Neuronal stem cell (in vitro differentiated cells): ENCODE measurements around the gene POLR3C.

ENCODE experiments used
- DNase-seq: peaks from one replicate; pipeline ENCODE4 v3.0.0-alpha.2; 2013; ENCODE audit warnings: low spot score
- H2AFZ ChIP-seq: one replicate; pipeline ENCODE4 v1.6.1; 2013; ENCODE audit warnings: mild to moderate bottlenecking, low read length, inconsistent platforms
- H2AK5ac ChIP-seq: 2 replicates; pipeline ENCODE4 v1.6.1; 2013; ENCODE audit warnings: low read depth, mild to moderate bottlenecking, inconsistent platforms, low read length, moderate library complexity, mixed read lengths
- H2BK120ac ChIP-seq: 2 replicates; pipeline ENCODE4 v1.6.1; 2013; ENCODE audit warnings: low read depth, mild to moderate bottlenecking, inconsistent platforms, low read length, moderate library complexity, mixed read lengths
- H2BK12ac ChIP-seq: one replicate; pipeline ENCODE4 v1.6.1; 2013; ENCODE audit warnings: low read length, inconsistent platforms
- H2BK15ac ChIP-seq: 2 replicates; pipeline ENCODE4 v1.6.1; 2013; ENCODE audit warnings: mild to moderate bottlenecking, low read length, inconsistent platforms, mixed read lengths
- H2BK5ac ChIP-seq: one replicate; pipeline ENCODE4 v1.6.1; 2013; ENCODE audit warnings: inconsistent platforms, mild to moderate bottlenecking, low read length, moderate library complexity
- H3K14ac ChIP-seq: one replicate; pipeline ENCODE4 v1.6.1; 2013; ENCODE audit warnings: low read length, inconsistent platforms
- H3K18ac ChIP-seq: 2 replicates; pipeline ENCODE4 v1.6.1; 2013; ENCODE audit warnings: low read length, inconsistent platforms
- H3K23ac ChIP-seq: 2 replicates; pipeline ENCODE4 v1.6.1; 2013; ENCODE audit warnings: low read depth, mild to moderate bottlenecking, mixed read lengths, low read length, inconsistent platforms; ENCODE audit not compliant: poor library complexity
- H3K27ac ChIP-seq: replicated peaks from 3 replicates; pipeline ENCODE4 v1.5.1; 2013; ENCODE audit warnings: low read length, inconsistent platforms
- H3K27me3 ChIP-seq, 3 experiments: 2 replicates each; pipeline ENCODE4 v1.6.1; 2013; ENCODE audit warnings: low read length in 3 of 3, mild to moderate bottlenecking in 2 of 3, inconsistent platforms in 1 of 3, low read depth in 1 of 3, mixed read lengths in 1 of 3, moderate library complexity in 1 of 3; ENCODE audit not compliant: control insufficient read depth in 3 of 3, insufficient read depth in 3 of 3
- H3K36me3 ChIP-seq, 2 donors: replicated peaks in 1 of 2; 2 replicates each; pipeline ENCODE4 v1.6.1; 2013; ENCODE audit warnings: low read length in 2 of 2; ENCODE audit not compliant: control insufficient read depth in 2 of 2, insufficient read depth in 2 of 2
- H3K4ac ChIP-seq: 2 replicates; pipeline ENCODE4 v1.6.1; 2013; ENCODE audit warnings: inconsistent platforms, mild to moderate bottlenecking, low read length, moderate library complexity
- H3K4me1 ChIP-seq, 2 donors: 1 replicate in 1 of 2; 2 replicates in 1 of 2; pipeline ENCODE4 v1.6.1; 2013; ENCODE audit warnings: low read length in 2 of 2, low read depth in 1 of 2; ENCODE audit not compliant: control insufficient read depth in 2 of 2, insufficient read depth in 1 of 2
- H3K4me2 ChIP-seq: one replicate; pipeline ENCODE4 v1.6.1; 2013; ENCODE audit warnings: mild to moderate bottlenecking, low read length, inconsistent platforms; ENCODE audit not compliant: insufficient read depth, poor library complexity, severe bottlenecking
- H3K4me3 ChIP-seq, 2 donors: 2 replicates each; pipeline ENCODE4 v1.5.1; 2013; ENCODE audit warnings: low read length in 2 of 2, mild to moderate bottlenecking in 2 of 2, inconsistent platforms in 1 of 2, moderate library complexity in 1 of 2
- H3K79me1 ChIP-seq: one replicate; pipeline ENCODE4 v1.6.1; 2013; ENCODE audit warnings: low read depth, mild to moderate bottlenecking, inconsistent platforms, low read length, moderate library complexity
- H3K9ac ChIP-seq: one replicate; pipeline ENCODE4 v1.6.1; 2013; ENCODE audit warnings: mild to moderate bottlenecking, low read depth, low read length, inconsistent platforms; ENCODE audit not compliant: poor library complexity
- H3K9me3 ChIP-seq, 2 donors: replicated peaks in 1 of 2; 2 replicates each; pipeline versions ENCODE3 to v1.6.1; 2013; ENCODE audit warnings: low read length in 2 of 2, mild to moderate bottlenecking in 2 of 2, inconsistent platforms in 1 of 2, low read depth in 1 of 2, mixed read lengths in 1 of 2, moderate library complexity in 1 of 2; ENCODE audit not compliant: control insufficient read depth in 2 of 2, insufficient read depth in 1 of 2
- H4K8ac ChIP-seq: one replicate; pipeline ENCODE4 v1.6.1; 2013; ENCODE audit warnings: low read depth, mild to moderate bottlenecking, inconsistent platforms, low read length, moderate library complexity
- H4K91ac ChIP-seq: one replicate; pipeline ENCODE4 v1.6.1; 2013; ENCODE audit warnings: low read length, low read depth, mild to moderate bottlenecking, inconsistent platforms; ENCODE audit not compliant: poor library complexity
- WGBS, 2 donors: extraction: QIAGEN DNeasy Blood & Tissue Kit; methylation state at CpG; one replicate each; pipeline ENCODE4 v1.1.7; 2013; ENCODE audit warnings: missing lambda C conversion rate in 2 of 2, mixed read lengths in 1 of 2; ENCODE audit not compliant: insufficient read length in 2 of 2, insufficient replicate concordance in 1 of 2; ENCODE audit errors: extremely low coverage in 2 of 2; 5-methylcytosine and 5-hydroxymethylcytosine counted together

POLR3C gene

GRCh38 chr1:145849356-145850160, 25.6 kb downstream of the POLR3C start:
- Histone ChIP-seq H3K14ac (no peak overlapping the region), H4K91ac (no peak overlapping the region), H2AK5ac (no peak overlapping the region), H2BK5ac (no peak overlapping the region), H3K9me3 (peaks cover 0 to 2% of the 10 kb centered on the region in 2 donors), H4K8ac (no peak overlapping the region), H3K4me1 (peaks cover 0 to 4% of the 10 kb centered on the region in 2 donors), H3K4ac (no peak overlapping the region), H3K4me3 (no peak overlapping the region), H3K4me2 (no peak overlapping the region), H2BK120ac (no peak overlapping the region), H3K27ac (no peak overlapping the region), H2BK12ac (no peak overlapping the region), H2AFZ (no peak overlapping the region), H3K79me1 (no peaks in the 10 kb centered on the region), H3K23ac (no peak overlapping the region), H3K27me3 (no peaks in the 10 kb centered on the region), H2BK15ac (no peak overlapping the region), H3K36me3 (peaks cover 42 to 65% of the 10 kb centered on the region in 2 donors), H3K9ac (no peak overlapping the region), H3K18ac (no peak overlapping the region)
- no CpG with 5 or more reads among the region's 15 CpGs for WGBS, 2 donors
- DNase-seq: no peak

DNA sequence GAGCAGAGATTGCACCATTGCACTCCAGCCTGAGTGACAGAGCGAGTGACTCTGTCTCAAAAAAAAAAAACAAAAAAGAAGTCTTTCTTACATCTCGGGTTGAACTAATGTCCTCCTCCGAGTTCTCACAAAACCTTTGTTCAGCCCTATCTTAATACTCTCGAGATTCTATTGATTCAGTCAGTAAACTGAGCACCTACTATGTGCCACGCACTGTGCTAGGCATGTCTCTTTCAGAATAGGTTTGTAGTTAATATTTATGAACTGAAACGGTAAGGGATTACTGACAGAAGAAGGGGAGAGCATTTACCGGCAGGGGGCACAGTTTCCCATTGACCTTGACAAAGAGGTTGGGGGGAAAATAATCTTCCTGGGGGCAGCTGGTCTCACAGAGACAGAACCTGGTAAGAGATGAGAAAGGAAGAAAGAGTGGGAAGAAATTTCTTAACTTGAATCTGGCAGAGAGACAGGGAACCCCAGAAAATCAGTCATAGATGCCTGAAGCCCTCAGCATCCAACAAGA, 31.5 kb downstream of the POLR3C start:
- Histone ChIP-seq H3K23ac (no peak overlapping the region), H3K4me3 (no peak overlapping the region), H3K79me1 (peaks cover 4% of the 10 kb centered on the region), H3K27ac (no peak overlapping the region), H2BK12ac (no peak overlapping the region), H3K9me3 (peaks cover 0 to 2% of the 10 kb centered on the region in 2 donors), H3K9ac (no peak overlapping the region), H2BK15ac (no peak overlapping the region), H4K91ac (no peak overlapping the region), H3K36me3 (peaks cover 39 to 64% of the 10 kb centered on the region in 2 donors), H3K14ac (no peak overlapping the region), H3K4ac (no peak overlapping the region), H2BK120ac (no peak overlapping the region), H2BK5ac (no peak overlapping the region), H2AFZ (no peak overlapping the region), H3K4me1 (peaks cover 3 to 6% of the 10 kb centered on the region in 2 donors), H4K8ac (no peak overlapping the region), H3K27me3 (no peaks in the 10 kb centered on the region), H3K4me2 (no peak overlapping the region), H3K18ac (no peak overlapping the region), H2AK5ac (no peak overlapping the region)
- WGBS, 2 donors: no CpG with 5 or more reads among the region's 7 CpGs
- DNase-seq: no peak

DNA sequence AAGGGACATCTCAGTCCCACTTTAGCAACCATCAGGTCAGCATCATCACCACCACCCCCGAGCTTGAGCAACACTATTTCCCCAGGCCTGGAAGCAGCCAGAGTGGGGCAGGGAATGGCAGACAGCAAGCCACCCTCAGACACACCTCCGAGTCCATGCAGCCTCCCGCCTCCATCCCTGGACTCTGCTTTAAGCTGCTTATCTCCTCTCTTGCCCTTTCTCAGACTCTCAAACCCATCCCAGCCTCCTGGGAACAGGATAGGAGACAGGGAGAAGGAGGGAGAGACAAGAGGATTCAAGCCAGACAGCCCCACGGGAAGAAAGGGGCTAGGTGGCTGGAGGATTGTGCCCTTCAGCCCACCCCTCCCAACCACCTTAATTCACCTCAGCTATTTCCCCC, 33.2 kb downstream of the POLR3C start:
- no peak overlapping the region for H3K4me3 ChIP-seq
- no peak overlapping the region for H2BK5ac ChIP-seq
- DNase-seq: no peak
- H2BK12ac ChIP-seq: no peak overlapping the region
- peaks cover 31 to 49% of the 10 kb centered on the region in 2 donors for H3K36me3 ChIP-seq
- H3K14ac ChIP-seq: no peak overlapping the region
- no peak overlapping the region for H3K9ac ChIP-seq
- H3K23ac ChIP-seq: no peak overlapping the region
- peaks cover 4% of the 10 kb centered on the region for H3K79me1 ChIP-seq
- H2AFZ ChIP-seq: no peak overlapping the region
- H2BK15ac ChIP-seq: no peak overlapping the region
- H4K8ac ChIP-seq: no peak overlapping the region
- no peak overlapping the region for H3K4ac ChIP-seq
- H3K27me3 ChIP-seq: no peaks in the 10 kb centered on the region
- peaks cover 0 to 2% of the 10 kb centered on the region in 2 donors for H3K9me3 ChIP-seq
- no peak overlapping the region for H3K18ac ChIP-seq
- peaks cover 3 to 6% of the 10 kb centered on the region in 2 donors for H3K4me1 ChIP-seq
- no peak overlapping the region for H2AK5ac ChIP-seq
- H3K4me2 ChIP-seq: no peak overlapping the region
- WGBS, 2 donors: no CpG with 5 or more reads among the region's 4 CpGs
- H3K27ac ChIP-seq: no peak overlapping the region
- no peak overlapping the region for H4K91ac ChIP-seq
- H2BK120ac ChIP-seq: no peak overlapping the region

GRCh38 chr1:145858238-145858900, 34.4 kb downstream of the POLR3C start:
- Histone ChIP-seq H3K18ac (peak overlapping the region; percentile 99), H3K9me3 (peaks cover 0 to 2% of the 10 kb centered on the region in 2 donors), H2AFZ (peak overlapping the region; percentile 89), H2AK5ac (no peak overlapping the region), H3K9ac (peak overlapping the region; percentile 95), H3K14ac (no peak overlapping the region), H4K8ac (no peak overlapping the region), H2BK120ac (no peak overlapping the region), H2BK5ac (peak overlapping the region; percentile 96), H3K23ac (peak overlapping the region; percentile 76), H4K91ac (no peak overlapping the region), H2BK12ac (peak overlapping the region; percentile 86), H2BK15ac (no peak overlapping the region), H3K4me3 (peak overlapping the region; percentile 79 to 92), H3K4me1 (peaks cover 3 to 6% of the 10 kb centered on the region in 2 donors), H3K4ac (no peak overlapping the region), H3K27ac (peak overlapping the region; percentile 91), H3K27me3 (peaks cover 0 to 4% (median 0%) of the 10 kb centered on the region in 3 experiments), H3K4me2 (peak overlapping the region; percentile 67), H3K36me3 (peaks cover 28 to 39% of the 10 kb centered on the region in 2 donors), H3K79me1 (peaks cover 4% of the 10 kb centered on the region)
- DNase-seq: peak; percentile 49
- no CpG with 5 or more reads among the region's 35 CpGs for WGBS, 2 donors
